ENCODE results near the gene PPP1R16B.

Gene PPP1R16B

DNA sequence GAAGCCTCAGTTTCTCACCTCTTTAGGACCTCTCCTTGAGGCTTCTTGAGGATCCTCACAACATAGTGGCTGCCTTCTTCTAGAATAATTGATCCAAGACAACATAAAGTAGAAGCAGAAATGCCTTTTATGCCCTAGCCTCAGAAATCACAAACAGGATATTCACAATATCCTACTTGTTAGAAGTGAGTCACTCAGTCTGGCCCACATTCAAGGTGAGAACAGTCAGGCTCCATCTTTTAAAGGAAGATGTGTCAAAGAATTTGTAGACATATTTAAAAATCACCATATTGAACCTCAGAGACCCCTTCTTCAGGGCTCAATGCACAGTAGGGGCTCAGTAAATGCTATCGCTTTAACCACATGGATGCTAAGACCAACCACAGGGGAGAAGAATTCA, 99.9 kb downstream of the PPP1R16B start:
- Histone ChIP-seq H3K27ac (ENCODE audit: low read depth, low read length, poor library complexity, severe bottlenecking) (no peak overlapping the region), H3K9ac (ENCODE audit: low read length) (no peak overlapping the region), H3K27me3 (ENCODE audit: insufficient read depth, low read length) (no peaks in the 10 kb centered on the region), H3K36me3 (ENCODE audit: insufficient read depth, low read length) (peaks cover 97% of the 10 kb centered on the region), H3K4me3 (ENCODE audit: low read depth, low read length, poor library complexity, severe bottlenecking) (no peak overlapping the region), H3F3A (ENCODE audit: insufficient read depth, low read length) (no peaks in the 10 kb centered on the region), H3K79me2 (ENCODE audit: insufficient read depth, low read length) (no peaks in the 10 kb centered on the region), H3K4me1 (ENCODE audit: insufficient read depth, low read length, severe bottlenecking) (no peaks in the 10 kb centered on the region), H3K4me2 (ENCODE audit: low read length) (no peak overlapping the region), H2AFZ (ENCODE audit: low read length) (no peak overlapping the region), H3K9me2 (ENCODE audit: low read depth, low read length) (no peaks in the 10 kb centered on the region), H3K9me3 (ENCODE audit: low read length) (no peaks in the 10 kb centered on the region), H4K20me1 (ENCODE audit: insufficient read depth, low read length) (no peaks in the 10 kb centered on the region)
- TF ChIP-seq, protein P1, sequence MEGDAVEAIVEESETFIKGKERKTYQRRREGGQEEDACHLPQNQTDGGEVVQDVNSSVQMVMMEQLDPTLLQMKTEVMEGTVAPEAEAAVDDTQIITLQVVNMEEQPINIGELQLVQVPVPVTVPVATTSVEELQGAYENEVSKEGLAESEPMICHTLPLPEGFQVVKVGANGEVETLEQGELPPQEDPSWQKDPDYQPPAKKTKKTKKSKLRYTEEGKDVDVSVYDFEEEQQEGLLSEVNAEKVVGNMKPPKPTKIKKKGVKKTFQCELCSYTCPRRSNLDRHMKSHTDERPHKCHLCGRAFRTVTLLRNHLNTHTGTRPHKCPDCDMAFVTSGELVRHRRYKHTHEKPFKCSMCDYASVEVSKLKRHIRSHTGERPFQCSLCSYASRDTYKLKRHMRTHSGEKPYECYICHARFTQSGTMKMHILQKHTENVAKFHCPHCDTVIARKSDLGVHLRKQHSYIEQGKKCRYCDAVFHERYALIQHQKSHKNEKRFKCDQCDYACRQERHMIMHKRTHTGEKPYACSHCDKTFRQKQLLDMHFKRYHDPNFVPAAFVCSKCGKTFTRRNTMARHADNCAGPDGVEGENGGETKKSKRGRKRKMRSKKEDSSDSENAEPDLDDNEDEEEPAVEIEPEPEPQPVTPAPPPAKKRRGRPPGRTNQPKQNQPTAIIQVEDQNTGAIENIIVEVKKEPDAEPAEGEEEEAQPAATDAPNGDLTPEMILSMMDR (IDR thresholded peaks at IDR 0.05; ENCODE audit: low read length): no peak
- no peak for TF ChIP-seq EZH2 (IDR thresholded peaks at IDR 0.05; ENCODE audit: borderline replicate concordance, low read length)

DNA sequence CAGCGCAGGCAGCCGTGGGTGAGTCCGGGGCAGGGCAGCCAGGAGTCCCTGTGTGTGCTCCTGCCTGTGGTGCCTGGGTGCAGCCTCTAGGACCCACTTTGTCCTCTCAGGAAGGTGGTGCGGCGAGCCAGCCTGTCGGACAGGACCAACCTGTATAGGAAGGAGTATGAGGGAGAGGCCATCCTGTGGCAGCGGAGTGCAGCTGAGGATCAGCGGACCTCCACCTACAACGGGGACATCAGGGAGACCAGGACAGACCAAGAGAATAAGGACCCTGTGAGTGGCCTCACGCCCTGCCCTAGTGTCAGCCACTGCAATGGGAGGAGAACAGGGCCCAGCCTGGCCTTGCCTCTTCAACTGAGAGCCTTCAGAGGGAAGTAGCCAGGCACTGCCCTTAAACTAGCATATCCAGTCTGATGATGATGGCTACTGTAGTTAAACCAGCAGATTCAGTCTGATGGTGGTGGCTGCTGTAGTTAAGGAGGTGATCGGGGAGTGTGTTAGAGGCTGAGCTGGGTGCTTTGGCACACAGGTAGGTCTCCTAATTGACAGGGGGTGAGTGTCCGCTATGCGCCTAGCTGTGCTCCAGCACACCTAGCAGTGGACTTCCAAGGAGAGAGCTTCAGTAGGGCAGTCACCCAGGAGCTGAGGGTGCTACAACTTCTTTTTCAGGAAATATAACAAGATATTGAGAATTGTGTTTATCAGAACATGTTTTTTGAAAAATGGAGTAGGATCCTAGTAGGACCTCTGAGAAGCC, 102.6 kb downstream of the PPP1R16B start:
- Histone ChIP-seq H3F3A (ENCODE audit: insufficient read depth, low read length) (no peaks in the 10 kb centered on the region), H2AFZ (ENCODE audit: low read length) (no peak overlapping the region), H3K9ac (ENCODE audit: low read length) (no peak overlapping the region), H3K9me3 (ENCODE audit: low read length) (no peaks in the 10 kb centered on the region), H3K27me3 (ENCODE audit: insufficient read depth, low read length) (no peaks in the 10 kb centered on the region), H3K4me2 (ENCODE audit: low read length) (no peak overlapping the region), H3K9me2 (ENCODE audit: low read depth, low read length) (no peaks in the 10 kb centered on the region), H3K27ac (ENCODE audit: low read depth, low read length, poor library complexity, severe bottlenecking) (no peak overlapping the region), H4K20me1 (ENCODE audit: insufficient read depth, low read length) (no peaks in the 10 kb centered on the region), H3K36me3 (ENCODE audit: insufficient read depth, low read length) (peaks cover 82% of the 10 kb centered on the region), H3K79me2 (ENCODE audit: insufficient read depth, low read length) (no peaks in the 10 kb centered on the region), H3K4me1 (ENCODE audit: insufficient read depth, low read length, severe bottlenecking) (no peaks in the 10 kb centered on the region), H3K4me3 (ENCODE audit: low read depth, low read length, poor library complexity, severe bottlenecking) (no peak overlapping the region)
- TF ChIP-seq, protein P1 (IDR thresholded peaks at IDR 0.05; ENCODE audit: low read length): no peak
- TF ChIP-seq EZH2 (IDR thresholded peaks at IDR 0.05; ENCODE audit: borderline replicate concordance, low read length): no peak

DNA sequence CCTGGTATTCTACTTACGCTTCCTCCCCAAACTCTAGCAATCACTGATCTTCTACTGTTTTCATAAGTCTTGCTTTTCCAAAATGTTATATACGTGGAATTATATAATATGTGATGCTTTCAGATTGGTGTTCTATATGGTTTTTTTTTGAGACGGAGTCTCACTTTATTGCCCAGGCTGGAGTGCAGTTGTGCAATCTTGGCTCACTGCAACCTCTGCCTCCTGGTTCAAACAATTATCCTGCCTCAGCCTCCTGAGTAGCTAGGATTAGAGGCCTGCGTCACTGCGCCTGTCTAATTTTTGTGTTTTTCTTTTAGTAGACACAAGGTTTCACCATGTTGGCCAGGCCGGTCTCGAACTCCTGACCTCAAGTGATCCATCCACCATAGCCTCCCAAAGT, 109.9 kb downstream of the PPP1R16B start:
- H3K36me3 ChIP-seq (ENCODE audit: insufficient read depth, low read length): peaks cover 79% of the 10 kb centered on the region
- no peaks in the 10 kb centered on the region for H3F3A ChIP-seq (ENCODE audit: insufficient read depth, low read length)
- no peaks in the 10 kb centered on the region for H4K20me1 ChIP-seq (ENCODE audit: insufficient read depth, low read length)
- no peak overlapping the region for H3K9ac ChIP-seq (ENCODE audit: low read length)
- H2AFZ ChIP-seq (ENCODE audit: low read length): no peak overlapping the region
- no peak overlapping the region for H3K27ac ChIP-seq (ENCODE audit: low read depth, low read length, poor library complexity, severe bottlenecking)
- H3K4me2 ChIP-seq (ENCODE audit: low read length): no peak overlapping the region
- no peaks in the 10 kb centered on the region for H3K9me3 ChIP-seq (ENCODE audit: low read length)
- H3K9me2 ChIP-seq (ENCODE audit: low read depth, low read length): no peaks in the 10 kb centered on the region
- H3K4me1 ChIP-seq (ENCODE audit: insufficient read depth, low read length, severe bottlenecking): no peaks in the 10 kb centered on the region
- TF ChIP-seq, protein P1 (IDR thresholded peaks at IDR 0.05; ENCODE audit: low read length): no peak
- no peak for TF ChIP-seq EZH2 (IDR thresholded peaks at IDR 0.05; ENCODE audit: borderline replicate concordance, low read length)
- no peak overlapping the region for H3K4me3 ChIP-seq (ENCODE audit: low read depth, low read length, poor library complexity, severe bottlenecking)
- H3K79me2 ChIP-seq (ENCODE audit: insufficient read depth, low read length): no peaks in the 10 kb centered on the region
- no peaks in the 10 kb centered on the region for H3K27me3 ChIP-seq (ENCODE audit: insufficient read depth, low read length)

Data from OCI-LY1 (cell line).